Astrocyte of the spinal cord (primary cell): ENCODE data around the gene VSTM4.

ENCODE experiments used
- DNase-seq: peaks from one replicate; pipeline ENCODE4 v3.0.0; 2011; ENCODE audit warnings: low read depth, low spot score
- H3K4me3 ChIP-seq: 2 replicates; pipeline ENCODE4 v1.5.1; 2011; ENCODE audit warnings: low read depth, mild to moderate bottlenecking, low read length, moderate library complexity
- CTCF ChIP-seq: IDR thresholded peaks from 2 replicates; pipeline ENCODE4 v1.5.1; 2012; ENCODE audit warnings: low read depth, mild to moderate bottlenecking, low read length, inconsistent platforms
- in situ Hi-C: cut with HindIII; loops from 2 replicates; pipeline ENCODE4 v1.10.0; 2017; ENCODE audit warnings: low sequenced_read_pairs

The VSTM4 gene

GRCh38 chr10:49076741-49077521 lies 38.4 kb downstream of the VSTM4 start:
- TF ChIP-seq CTCF, result no peak
- in situ Hi-C loops, result no loop called here
- H3K4me3 ChIP-seq, result no peak overlapping the region
- no peak for DNase-seq

GRCh38 chr10:49076319-49076718 lies 39.0 kb downstream of the VSTM4 start:
- no peak overlapping the region for H3K4me3 ChIP-seq
- DNase-seq, result no peak
- TF ChIP-seq CTCF, result no peak
- in situ Hi-C loops, result no loop called here

GRCh38 chr10:49075743-49076142 lies 39.6 kb downstream of the VSTM4 start:
- no peak for DNase-seq
- TF ChIP-seq CTCF, result no peak
- in situ Hi-C loops, result no loop called here

GRCh38 chr10:49074836-49075682 lies 40.3 kb downstream of the VSTM4 start:
- DNase-seq, result no peak
- no peak overlapping the region for H3K4me3 ChIP-seq
- TF ChIP-seq CTCF, result no peak
- in situ Hi-C loops, result no loop called here

More at GRCh38 chr10:49075743-49076142, 39.6 kb downstream of the VSTM4 start:
- no peak overlapping the region for H3K4me3 ChIP-seq

- in situ Hi-C loops, result no loop called here
- no peak overlapping the region for H3K4me3 ChIP-seq
- no peak for DNase-seq
- no peak for TF ChIP-seq CTCF
These were observed 43.0 kb downstream of the VSTM4 start for GRCh38 chr10:49072166-49072885.

- TF ChIP-seq CTCF, result no peak
- in situ Hi-C loops, result no loop called here
- H3K4me3 ChIP-seq, result no peak overlapping the region
- DNase-seq, result no peak
These were observed 44.1 kb downstream of the VSTM4 start for GRCh38 chr10:49071160-49071761.
